Epithelial cell of proximal tubule (primary cell): ENCODE data around the gene COL5A1. TPM values are rescaled to one million over a fixed set of nuclear protein-coding genes. Genes with fewer than 3 reads are reported as not detected.
"Not testable (repeated sequence)": the region's sequence is repeated elsewhere in the genome, so short reads cannot be mapped to it uniquely, and the experiment has no call there.

Experiments
- DNase-seq: peaks from one replicate; pipeline ENCODE4 v3.0.0-alpha.2; 2011; ENCODE audit warnings: low read depth
- H3K4me3 ChIP-seq: 2 replicates; pipeline ENCODE4 v1.5.1; 2011; ENCODE audit warnings: low read depth, mild to moderate bottlenecking, low read length
- total RNA-seq: library from RNA; depleted of rRNA; stranded (reverse); fragments of >200 nt; gene quantifications from 2 replicates; pipeline ENCODE4 v1.2.3, GENCODE V29; 2015
- TF ChIP-seq, protein P1 (sequence below): conservative IDR thresholded peaks from 2 replicates; pipeline ENCODE4 v1.5.1; 2012; ENCODE audit warnings: low read depth, mild to moderate bottlenecking, low read length

Gene COL5A1
- total RNA-seq, 1 donor from 2014 or later, result 16.0 TPM

DNA sequence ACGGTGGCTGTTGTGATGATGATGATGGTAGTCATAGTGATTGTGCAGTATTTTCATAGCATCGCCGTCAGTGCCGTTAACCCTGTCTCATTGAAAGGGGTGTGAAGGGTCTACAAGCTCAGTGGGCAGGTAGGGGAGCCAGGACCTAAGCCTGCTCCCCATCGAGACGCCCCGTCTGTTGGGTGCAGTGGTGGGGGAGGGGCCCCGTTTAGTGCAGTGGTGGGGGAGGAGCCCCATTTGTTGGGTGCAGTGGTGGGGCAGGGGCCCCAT, 68.6 kb downstream of the COL5A1 start:
- no peak overlapping the region for H3K4me3 ChIP-seq
- TF ChIP-seq, protein P1, sequence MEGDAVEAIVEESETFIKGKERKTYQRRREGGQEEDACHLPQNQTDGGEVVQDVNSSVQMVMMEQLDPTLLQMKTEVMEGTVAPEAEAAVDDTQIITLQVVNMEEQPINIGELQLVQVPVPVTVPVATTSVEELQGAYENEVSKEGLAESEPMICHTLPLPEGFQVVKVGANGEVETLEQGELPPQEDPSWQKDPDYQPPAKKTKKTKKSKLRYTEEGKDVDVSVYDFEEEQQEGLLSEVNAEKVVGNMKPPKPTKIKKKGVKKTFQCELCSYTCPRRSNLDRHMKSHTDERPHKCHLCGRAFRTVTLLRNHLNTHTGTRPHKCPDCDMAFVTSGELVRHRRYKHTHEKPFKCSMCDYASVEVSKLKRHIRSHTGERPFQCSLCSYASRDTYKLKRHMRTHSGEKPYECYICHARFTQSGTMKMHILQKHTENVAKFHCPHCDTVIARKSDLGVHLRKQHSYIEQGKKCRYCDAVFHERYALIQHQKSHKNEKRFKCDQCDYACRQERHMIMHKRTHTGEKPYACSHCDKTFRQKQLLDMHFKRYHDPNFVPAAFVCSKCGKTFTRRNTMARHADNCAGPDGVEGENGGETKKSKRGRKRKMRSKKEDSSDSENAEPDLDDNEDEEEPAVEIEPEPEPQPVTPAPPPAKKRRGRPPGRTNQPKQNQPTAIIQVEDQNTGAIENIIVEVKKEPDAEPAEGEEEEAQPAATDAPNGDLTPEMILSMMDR, result no peak
- DNase-seq, result no peak

DNA sequence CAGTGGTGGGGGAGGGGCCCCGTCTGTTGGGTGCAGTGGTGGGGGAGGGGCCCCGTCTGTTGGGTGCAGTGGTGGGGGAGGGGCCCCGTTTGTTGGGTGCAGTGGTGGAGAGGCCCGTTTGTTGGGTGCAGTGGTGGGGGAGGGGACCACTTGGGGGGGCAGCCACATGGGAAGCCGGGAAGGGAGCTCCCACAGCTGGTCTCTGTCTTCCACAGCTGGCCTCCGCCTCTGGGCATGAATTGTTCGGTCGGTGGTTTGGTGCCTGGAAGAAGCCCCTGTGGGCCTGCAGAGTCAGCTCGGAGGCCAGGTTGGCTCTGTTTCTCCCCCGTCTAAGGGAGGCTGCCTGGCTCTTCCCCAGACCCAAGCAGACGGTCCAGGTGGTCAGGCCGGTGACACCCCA, 69.3 kb downstream of the COL5A1 start:
- H3K4me3 ChIP-seq, result no peak overlapping the region
- TF ChIP-seq, protein P1, result no peak
- DNase-seq, result no peak

DNA sequence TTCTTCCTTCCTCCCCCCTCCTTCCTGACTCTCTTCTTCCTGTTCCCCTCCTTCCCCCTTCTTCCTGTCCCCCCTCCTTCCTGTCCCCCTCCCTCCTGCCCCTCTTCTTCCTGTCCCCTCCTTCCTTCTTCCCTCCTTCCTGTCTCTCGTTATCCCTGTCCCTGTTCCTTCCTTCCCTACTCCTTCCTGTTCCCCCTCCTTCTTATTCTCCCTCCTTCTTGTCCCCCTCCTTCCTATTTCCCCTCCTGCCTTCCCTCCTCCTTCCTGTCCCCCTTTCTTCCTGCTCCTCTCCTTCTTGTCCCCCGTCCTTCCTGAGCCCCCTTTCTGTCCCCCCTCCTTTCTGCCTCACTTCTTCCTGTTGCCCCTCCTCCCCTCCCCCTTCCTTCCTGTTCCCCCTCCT, 70.6 kb downstream of the COL5A1 start:
- TF ChIP-seq, protein P1, result no peak
- H3K4me3 ChIP-seq, result no peak overlapping the region
- DNase-seq, result no peak

DNA sequence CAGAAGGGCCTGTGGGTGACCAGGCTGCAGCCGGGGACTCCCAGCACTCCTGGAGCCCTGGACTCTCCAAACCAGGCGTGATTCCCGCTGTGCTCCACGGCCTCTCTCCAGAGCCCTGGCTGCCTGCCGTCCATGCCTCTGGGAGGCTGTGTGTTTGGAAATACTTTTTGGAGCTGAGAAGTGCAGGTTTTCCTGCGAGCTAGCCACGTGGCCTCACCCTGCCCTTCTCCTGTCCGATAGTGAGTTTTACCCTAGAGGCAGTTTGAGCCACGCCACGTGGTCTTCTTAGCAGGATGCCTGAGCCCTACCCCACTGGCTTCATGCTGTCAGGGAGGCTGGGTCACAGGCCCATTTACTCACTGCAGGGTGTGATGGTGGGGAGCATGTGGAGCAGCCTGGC, 71.3 kb downstream of the COL5A1 start:
- DNase-seq, result no peak
- TF ChIP-seq, protein P1, result no peak
- no peak overlapping the region for H3K4me3 ChIP-seq

DNA sequence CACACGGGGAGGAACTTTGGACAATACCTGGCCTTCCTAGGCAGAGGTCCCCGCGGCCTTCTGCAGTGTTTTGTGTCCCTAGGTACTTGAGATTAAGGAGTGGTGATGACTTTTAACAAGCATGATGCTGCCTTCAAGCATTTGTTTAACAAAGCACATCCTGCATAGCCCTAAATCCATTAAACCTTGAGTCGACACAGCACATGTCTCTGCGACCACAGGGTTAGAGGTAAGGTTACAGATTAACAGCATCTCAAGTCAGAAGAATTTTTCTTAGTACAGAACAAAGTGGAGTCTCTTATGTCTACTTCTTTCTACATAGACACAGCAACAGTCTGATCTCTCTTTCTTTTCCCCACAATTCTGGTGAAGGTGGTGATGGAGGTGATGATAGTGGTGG, 73.9 kb downstream of the COL5A1 start:
- not testable (repeated sequence) for DNase-seq, H3K4me3 ChIP-seq

DNA sequence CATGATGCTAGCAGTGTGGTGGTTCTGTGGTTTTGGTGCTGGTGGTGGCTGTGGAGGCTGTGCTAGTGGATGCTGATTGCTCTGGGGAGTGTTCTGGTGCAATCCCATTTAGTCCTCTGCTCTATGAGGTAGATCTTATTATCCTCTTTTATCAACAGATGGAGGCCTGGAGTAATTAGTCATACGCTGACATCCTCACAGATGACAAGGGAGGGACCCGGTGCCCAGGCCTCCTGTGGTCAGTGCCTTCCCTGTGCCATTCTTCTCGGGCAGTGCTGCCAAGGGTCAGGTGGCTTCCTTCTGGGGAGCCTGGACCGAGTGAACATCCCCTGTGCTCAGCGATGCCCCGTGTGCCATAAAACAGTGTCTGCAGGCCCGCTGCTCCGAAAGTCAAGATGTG, 74.5 kb downstream of the COL5A1 start:
- no peak overlapping the region for H3K4me3 ChIP-seq
- no peak for DNase-seq
- TF ChIP-seq, protein P1, result no peak

DNA sequence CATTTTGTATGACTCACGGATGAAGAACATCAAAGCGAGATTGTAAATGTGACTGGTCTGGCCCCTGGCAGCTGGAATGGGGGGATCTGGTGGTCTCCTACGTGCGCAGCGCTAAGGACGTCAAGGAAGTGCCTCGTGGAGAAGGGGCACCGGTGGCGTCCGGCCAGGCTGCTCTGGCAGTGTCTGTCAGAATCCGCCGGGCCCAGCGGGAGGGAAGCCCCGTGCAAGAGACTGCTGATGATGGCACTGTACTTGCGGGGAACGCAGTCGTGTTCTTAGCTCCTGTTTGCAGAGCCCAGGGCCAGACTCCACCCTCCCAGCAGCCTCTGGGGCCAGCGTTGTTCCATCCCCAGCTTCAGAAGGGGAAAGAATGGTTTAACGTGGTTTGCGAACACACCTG, 75.5 kb downstream of the COL5A1 start:
- no peak for DNase-seq
- H3K4me3 ChIP-seq, result no peak overlapping the region
- TF ChIP-seq, protein P1, result no peak
